ENCODE results near the gene CHAF1A.

- TF ChIP-seq CTCF (IDR thresholded peaks at IDR 0.05) (no peak), POLR2AphosphoS5 (IDR thresholded peaks at IDR 0.05) (peak; percentile 23 to 85 (median 72)), POLR2A (IDR thresholded peaks at IDR 0.05) (no peak)
Observed at GRCh38 chr19:4379383-4380253, 22.8 kb upstream of the CHAF1A start.

Measured in breast epithelium (tissue), 3 donors.